IPS-18a (cell line): ENCODE data around the gene LTC4S.
A peak's percentile ranks its signal among the peaks of the same experiment; 100 is the strongest.
"Not testable (repeated sequence)": the region's sequence is repeated elsewhere in the genome, so short reads cannot be mapped to it uniquely, and the experiment has no call there.

Source experiments
- H3K27ac ChIP-seq: one replicate; pipeline ENCODE4 v1.5.1; 2013; ENCODE audit warnings: low read length
- H3K27me3 ChIP-seq: one replicate; pipeline ENCODE4 v1.6.1; 2013; ENCODE audit warnings: mild to moderate bottlenecking, low read length; ENCODE audit not compliant: control insufficient read depth, insufficient read depth
- H3K36me3 ChIP-seq: one replicate; pipeline ENCODE4 v1.6.1; 2013; ENCODE audit warnings: low read depth, low read length; ENCODE audit not compliant: control insufficient read depth
- H3K4me1 ChIP-seq: one replicate; pipeline ENCODE4 v1.6.1; 2013; ENCODE audit warnings: low read depth, low read length; ENCODE audit not compliant: control insufficient read depth
- H3K4me3 ChIP-seq: one replicate; pipeline ENCODE4 v1.5.1; 2013; ENCODE audit warnings: low read length
- H3K9ac ChIP-seq: one replicate; pipeline ENCODE4 v1.6.1; 2013; ENCODE audit warnings: mild to moderate bottlenecking, low read length, moderate library complexity
- H3K9me3 ChIP-seq: one replicate; pipeline ENCODE4 v1.6.1; 2013; ENCODE audit warnings: low read depth, low read length; ENCODE audit not compliant: control insufficient read depth

Gene LTC4S, protein sequence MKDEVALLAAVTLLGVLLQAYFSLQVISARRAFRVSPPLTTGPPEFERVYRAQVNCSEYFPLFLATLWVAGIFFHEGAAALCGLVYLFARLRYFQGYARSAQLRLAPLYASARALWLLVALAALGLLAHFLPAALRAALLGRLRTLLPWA

DNA sequence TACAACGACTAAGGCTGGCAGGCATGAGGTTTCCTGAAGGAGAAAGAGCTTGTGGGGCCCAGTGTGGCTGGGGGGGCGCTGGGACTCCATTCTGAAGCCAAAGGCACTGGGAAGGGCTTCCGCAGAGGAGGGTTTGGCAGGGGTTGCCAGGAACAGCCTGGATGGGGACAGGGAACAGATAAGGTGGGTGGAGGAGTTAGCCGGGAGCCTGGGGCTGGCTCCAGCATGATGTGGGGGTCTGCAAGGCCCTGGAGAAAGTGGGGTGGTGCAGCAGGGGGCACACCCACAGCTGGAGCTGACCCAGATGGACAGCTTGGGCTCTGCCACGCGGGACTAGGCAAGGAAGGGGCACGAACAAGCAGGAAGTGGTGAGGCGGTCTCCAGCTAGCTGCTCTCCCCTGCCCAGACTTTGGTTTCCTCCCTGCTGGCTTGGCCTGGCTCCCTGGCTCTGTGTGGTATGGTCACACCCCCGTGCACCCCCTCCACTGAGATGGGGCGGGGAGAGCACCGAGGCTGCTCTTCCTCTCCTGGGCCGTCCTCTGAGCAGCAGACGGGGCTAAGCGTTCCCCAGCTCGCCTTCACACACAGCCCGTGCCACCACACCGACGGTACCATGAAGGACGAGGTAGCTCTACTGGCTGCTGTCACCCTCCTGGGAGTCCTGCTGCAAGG is at the start of gene LTC4S:
TSS of gene LTC4S (plus strand) at position 519 of the 672 bp plus-strand sequence. CDS start at position 614, 95 bp downstream.
- Histone ChIP-seq H3K27me3 (no peaks in the 10 kb centered on the region), H3K9ac (no peak within 1 kb of the TSS), H3K27ac (no peak within 1 kb of the TSS), H3K4me1 (no peaks in the 10 kb centered on the region), H3K36me3 (peaks cover 4% of the 10 kb centered on the region), H3K4me3 (peak within 1 kb of the TSS; percentile 70), H3K9me3 (no peaks in the 10 kb centered on the region)

DNA sequence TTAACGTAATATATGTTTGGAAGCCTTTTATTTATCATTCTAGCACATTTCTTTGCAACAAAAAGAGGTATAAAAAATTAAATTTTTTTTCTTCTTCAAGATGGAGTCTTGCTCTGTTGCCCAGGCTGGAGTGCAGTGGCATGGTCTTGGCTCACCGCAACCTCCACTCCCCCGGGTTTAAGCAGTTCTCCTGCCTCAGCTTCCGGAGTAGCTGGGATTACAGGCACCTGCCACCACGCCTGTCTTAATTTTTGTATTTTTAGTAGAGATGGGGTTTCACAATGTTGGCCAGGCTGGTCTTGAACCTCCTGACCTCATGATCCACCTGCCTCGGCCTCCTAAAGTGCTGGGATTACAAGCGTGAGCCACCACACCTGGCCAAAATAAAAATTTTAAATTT is 49.7 kb upstream of the LTC4S start:
- not testable (repeated sequence) for H3K27me3 ChIP-seq, H3K4me3 ChIP-seq, H3K4me1 ChIP-seq, H3K36me3 ChIP-seq, H3K9ac ChIP-seq, H3K27ac ChIP-seq, H3K9me3 ChIP-seq

DNA sequence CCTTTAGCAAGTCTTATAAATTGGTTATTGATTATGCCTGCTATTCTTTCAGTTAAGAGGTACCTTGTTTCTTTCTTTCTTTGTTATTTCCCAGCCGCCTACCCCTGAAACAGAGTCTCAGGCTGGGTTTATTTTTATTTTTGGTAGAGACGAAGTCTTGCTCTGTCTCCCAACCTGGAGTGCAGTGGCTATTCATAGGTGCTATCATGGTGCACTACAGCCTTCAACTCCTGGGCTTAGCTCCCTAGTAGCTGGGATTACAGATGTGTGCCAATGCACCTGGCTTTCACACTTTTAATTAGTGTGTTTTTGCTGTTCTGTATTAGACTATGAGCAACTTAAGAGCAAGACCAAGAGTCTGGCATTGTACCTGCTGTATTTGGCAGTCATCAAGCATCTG is 46.9 kb upstream of the LTC4S start:
- no peaks in the 10 kb centered on the region for H3K27me3 ChIP-seq
- H3K9ac ChIP-seq: no peak overlapping the region
- no peak overlapping the region for H3K27ac ChIP-seq
- H3K9me3 ChIP-seq: no peaks in the 10 kb centered on the region
- H3K4me3 ChIP-seq: no peak overlapping the region
- H3K36me3 ChIP-seq: no peaks in the 10 kb centered on the region
- H3K4me1 ChIP-seq: no peaks in the 10 kb centered on the region

DNA sequence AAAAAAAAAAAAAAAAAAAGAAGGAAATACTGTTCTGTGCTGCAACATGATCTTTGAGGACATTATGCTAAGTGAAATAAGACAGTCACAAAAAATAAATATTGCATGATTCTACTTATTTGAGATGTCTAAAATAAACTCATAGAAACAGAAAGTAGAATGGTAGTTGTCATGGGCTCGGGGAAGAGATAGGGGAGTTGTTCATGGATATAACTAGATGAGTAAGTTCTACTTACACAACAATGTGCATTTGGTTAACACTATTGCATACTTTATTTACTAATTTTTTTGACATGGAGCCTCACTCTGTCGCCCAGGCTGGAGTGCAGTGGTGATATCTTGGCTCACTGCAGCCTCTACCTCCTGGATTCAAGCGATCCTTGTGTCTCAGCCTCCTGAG is 46.0 kb upstream of the LTC4S start:
- no peak overlapping the region for H3K27ac ChIP-seq
- no peaks in the 10 kb centered on the region for H3K27me3 ChIP-seq
- H3K9me3 ChIP-seq: no peaks in the 10 kb centered on the region
- no peaks in the 10 kb centered on the region for H3K4me1 ChIP-seq
- H3K36me3 ChIP-seq: no peaks in the 10 kb centered on the region
- no peak overlapping the region for H3K4me3 ChIP-seq
- no peak overlapping the region for H3K9ac ChIP-seq

DNA sequence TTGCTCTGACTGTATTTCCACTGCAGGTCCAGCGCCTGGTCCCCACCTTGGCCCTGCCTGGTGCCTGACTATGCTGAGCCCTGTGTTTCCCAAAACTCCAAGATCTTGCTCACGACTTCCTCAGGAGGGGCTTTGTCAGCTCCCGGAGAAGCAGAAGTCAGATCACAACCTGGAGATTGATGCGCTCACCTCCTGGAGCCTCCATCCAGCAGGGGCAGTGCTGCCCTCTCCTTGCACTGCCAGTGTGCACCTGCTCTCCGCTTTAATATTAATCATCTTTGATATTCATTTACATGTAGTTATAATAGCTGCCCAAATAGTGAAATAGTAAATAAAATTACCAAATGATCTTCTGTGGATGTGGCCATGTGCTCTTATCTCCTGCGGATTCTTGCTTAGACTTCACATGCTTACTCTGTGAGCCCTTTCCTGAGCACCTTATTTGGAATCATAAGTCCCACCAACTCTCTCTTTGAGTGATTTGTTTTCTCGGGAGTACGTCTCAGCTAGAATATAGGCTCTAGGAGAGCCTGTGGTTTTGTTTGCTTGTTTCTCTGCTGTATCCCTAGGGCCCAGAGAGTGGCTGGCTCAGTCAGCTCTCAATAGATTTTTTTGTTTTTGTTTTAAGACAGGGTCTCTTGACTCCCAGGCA is 43.8 kb upstream of the LTC4S start:
- H3K27me3 ChIP-seq: no peaks in the 10 kb centered on the region
- no peaks in the 10 kb centered on the region for H3K9me3 ChIP-seq
- no peak overlapping the region for H3K9ac ChIP-seq
- no peak overlapping the region for H3K4me3 ChIP-seq
- no peaks in the 10 kb centered on the region for H3K36me3 ChIP-seq
- peaks cover 11% of the 10 kb centered on the region for H3K4me1 ChIP-seq
- no peak overlapping the region for H3K27ac ChIP-seq

DNA sequence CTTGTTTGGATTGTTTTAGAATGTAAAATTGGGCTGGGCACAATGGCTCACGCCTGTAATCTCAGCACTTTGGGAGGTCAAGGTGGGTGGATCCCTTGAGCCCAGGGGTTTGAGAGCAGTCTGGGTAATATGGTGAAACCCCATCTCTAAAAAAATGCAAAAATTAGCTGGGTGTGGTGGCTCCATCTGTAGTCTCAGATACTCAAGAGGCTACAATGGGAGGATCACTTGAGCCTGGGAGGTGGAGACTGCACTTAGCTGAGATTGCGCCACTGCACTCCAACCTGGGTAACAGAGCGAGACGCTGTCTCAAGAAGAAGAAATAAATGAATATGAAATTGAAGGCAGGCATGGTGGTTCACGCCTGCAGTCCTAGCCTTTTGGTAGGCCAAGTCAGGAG is 39.8 kb upstream of the LTC4S start:
- no peaks in the 10 kb centered on the region for H3K27me3 ChIP-seq
- no peaks in the 10 kb centered on the region for H3K9me3 ChIP-seq
- H3K4me1 ChIP-seq: peaks cover 15% of the 10 kb centered on the region
- H3K4me3 ChIP-seq: no peak overlapping the region
- H3K36me3 ChIP-seq: no peaks in the 10 kb centered on the region
- H3K27ac ChIP-seq: no peak overlapping the region
- no peak overlapping the region for H3K9ac ChIP-seq

DNA sequence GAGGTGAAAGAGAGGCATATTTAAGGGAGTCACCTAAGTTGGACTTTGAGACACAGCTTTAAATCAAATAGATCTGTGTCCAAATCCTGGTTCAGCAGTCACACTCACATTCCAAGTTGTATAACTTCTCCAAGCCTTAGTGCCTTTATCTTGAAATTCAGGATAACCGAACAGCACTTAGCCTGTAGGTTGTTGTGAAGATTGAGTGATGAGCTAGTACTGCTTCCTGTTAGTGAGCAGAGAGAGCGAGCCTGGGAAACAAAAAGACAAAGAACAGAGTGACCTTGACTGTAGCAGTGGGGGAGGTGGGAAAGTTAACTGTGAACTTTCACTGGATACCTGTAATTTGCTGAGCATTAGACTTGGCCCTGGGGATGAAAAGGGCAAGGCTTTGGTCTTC is 38.8 kb upstream of the LTC4S start:
- Histone ChIP-seq H3K9me3 (no peaks in the 10 kb centered on the region), H3K9ac (no peak overlapping the region), H3K4me1 (peaks cover 15% of the 10 kb centered on the region), H3K27me3 (no peaks in the 10 kb centered on the region), H3K4me3 (no peak overlapping the region), H3K36me3 (no peaks in the 10 kb centered on the region), H3K27ac (no peak overlapping the region)

DNA sequence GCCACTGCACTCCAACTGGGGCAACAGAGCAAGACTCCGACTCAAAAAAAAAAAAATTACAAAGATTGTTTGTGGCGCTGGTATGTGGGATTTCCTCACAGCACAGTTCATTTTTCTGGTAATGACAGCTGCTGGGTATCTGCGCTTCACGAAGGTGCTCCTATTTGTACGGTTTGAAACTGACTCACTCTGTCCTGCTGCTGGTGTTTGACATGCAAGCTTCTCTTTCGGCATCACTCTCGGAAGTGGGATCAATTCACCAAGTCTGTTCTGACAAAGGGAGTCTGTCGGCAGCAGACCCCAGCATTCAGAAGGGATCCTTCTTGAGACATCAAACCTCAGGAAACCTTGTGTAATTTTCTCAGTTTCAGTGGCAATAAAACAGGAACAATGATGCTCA is 34.8 kb upstream of the LTC4S start:
- no peak overlapping the region for H3K9ac ChIP-seq
- no peaks in the 10 kb centered on the region for H3K27me3 ChIP-seq
- H3K27ac ChIP-seq: no peak overlapping the region
- no peak overlapping the region for H3K4me3 ChIP-seq
- no peaks in the 10 kb centered on the region for H3K36me3 ChIP-seq
- peaks cover 26% of the 10 kb centered on the region for H3K4me1 ChIP-seq
- H3K9me3 ChIP-seq: no peaks in the 10 kb centered on the region

DNA sequence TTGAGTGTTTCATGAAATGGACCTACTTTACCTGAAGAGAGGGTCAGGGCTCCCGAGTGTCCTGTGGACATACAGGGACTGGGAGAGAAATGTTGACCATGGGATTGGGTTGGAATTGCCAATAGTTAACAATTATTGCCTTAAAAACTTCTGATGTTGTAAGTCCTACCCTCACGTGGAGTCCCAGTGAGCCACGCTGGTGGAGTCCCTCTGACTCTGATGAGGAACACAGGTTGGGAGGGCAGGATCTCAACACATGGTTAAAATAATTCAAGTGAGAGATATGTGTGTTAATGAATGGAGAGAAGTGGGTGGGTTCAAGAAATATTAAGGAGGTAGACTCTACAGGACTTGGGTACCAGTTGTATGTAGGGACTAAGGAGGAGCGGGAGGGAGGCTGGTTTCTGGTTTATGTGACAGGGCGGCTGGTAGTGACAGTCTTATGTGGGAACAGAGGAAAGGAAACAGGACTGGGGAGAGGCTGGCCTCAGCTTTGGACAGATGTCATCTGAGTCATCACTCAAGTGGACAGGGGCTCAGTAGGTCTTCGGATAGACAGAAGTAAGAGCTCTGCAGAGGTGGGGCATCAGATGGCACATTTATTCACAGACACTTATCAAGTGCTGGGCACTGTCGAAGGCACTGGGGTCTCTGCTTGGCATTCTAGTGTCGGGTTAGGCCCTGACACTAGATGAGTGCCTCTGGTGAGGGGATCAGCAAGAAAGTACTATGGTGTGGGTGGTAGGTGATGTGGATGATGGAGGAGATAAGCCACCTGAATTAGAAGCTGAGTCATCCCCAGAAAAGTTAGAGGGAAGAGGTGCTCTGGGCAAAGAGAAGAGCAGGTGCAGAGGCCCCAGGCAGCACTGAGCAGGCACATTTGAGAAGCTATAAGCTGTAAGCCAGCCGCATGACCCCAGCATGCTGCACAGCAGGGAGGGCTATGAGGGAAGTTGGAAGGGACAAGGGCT is 33.9 kb upstream of the LTC4S start:
- Histone ChIP-seq H3K9me3 (no peaks in the 10 kb centered on the region), H3K36me3 (no peaks in the 10 kb centered on the region), H3K4me3 (no peak overlapping the region), H3K9ac (no peak overlapping the region), H3K27me3 (no peaks in the 10 kb centered on the region), H3K4me1 (peaks cover 17% of the 10 kb centered on the region), H3K27ac (no peak overlapping the region)

DNA sequence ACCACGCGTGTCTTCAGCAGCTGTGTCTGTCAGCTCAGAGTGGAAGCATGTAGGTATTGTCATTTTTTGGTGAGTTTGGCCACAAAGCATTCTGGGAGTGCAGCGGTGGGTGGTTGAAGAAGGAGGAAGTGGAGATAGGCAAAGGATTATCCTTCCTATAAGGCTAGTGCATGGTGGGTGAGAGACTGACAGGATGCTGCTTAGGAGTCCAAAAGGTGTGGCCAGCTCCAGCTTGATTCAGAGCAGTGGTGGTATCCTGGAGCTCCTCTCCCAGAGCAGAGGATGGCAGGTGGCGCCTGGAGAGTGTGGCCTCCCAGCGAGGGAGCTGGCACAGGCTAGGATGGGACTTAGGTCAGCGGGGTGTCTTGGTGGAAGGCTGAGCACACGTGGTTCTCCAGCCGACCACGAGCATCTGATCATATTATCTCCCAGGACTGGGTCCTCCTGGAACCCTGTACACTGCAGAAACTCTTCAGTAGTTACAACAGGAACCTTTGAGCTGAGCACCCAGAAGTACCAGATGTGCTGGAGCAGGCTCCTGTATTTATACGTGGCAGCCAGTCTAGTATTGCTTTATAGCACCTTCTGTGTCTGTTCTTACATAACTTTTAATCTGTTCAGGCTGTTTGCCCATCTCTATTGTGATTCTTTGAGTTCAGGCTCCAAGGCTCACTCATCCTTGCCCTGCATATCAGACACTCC is 31.6 kb upstream of the LTC4S start:
- Histone ChIP-seq H3K9ac (no peak overlapping the region), H3K27ac (no peak overlapping the region), H3K4me3 (no peak overlapping the region), H3K36me3 (peaks cover 18% of the 10 kb centered on the region), H3K9me3 (no peaks in the 10 kb centered on the region), H3K27me3 (no peaks in the 10 kb centered on the region), H3K4me1 (peaks cover 12% of the 10 kb centered on the region)

DNA sequence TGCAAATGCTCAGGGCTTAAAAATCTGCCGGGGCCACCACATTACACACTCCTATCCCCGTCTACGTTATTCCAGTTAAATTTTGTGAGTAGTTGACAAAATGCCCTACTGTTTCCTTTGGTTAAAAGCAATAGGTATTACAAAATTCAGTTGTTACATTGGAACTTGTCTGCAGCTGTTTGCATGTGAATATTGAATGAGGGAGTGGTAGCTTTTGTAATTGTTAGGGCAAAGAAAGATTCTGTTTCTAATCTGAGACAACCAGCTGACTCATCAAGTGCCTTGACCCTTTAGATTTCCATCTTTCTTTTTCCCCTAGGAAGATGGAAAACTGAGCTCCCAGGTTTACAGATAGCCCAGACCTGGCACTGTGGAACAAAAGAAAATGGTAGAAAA is 31.0 kb upstream of the LTC4S start:
- H3K9ac ChIP-seq: no peak overlapping the region
- no peak overlapping the region for H3K4me3 ChIP-seq
- H3K36me3 ChIP-seq: peaks cover 23% of the 10 kb centered on the region
- peaks cover 12% of the 10 kb centered on the region for H3K4me1 ChIP-seq
- no peak overlapping the region for H3K27ac ChIP-seq
- H3K9me3 ChIP-seq: no peaks in the 10 kb centered on the region
- H3K27me3 ChIP-seq: no peaks in the 10 kb centered on the region
